ENCODE data around the gene DIP2A.

Gene DIP2A

DNA sequence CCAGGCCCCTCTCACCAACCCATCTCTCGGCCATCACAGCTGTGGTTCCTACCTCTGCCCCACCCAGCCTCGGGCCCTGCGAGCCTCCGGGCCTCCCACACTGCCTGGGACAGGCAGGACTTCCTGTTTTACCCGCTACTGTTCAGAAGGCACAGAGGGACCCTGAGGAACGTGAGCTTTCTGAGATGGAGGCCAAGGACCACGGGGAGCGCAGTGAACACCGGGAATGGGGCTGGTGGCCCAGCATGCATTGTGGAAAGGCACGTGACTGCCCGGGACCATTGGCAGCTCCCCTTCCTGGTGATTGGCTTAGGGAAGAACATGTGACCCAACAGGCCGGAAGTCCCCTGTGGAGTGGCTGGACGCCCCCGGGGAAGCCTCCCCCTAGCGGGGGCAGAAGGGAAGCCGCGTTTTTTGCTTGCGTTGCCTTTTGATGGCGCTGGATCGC lies 139.2 kb downstream of the DIP2A start:
- H3K36me3 ChIP-seq (ENCODE audit: control insufficient read depth in 5 of 5, insufficient read depth in 5 of 5, low read length in 5 of 5): peaks cover 0 to 2% (median 0%) of the 10 kb centered on the region in 5 donors
- H3K4me3 ChIP-seq (ENCODE audit: low read depth in 1 of 5, low read length in 5 of 5): no peak overlapping the region
- no peak overlapping the region for H3K9ac ChIP-seq (ENCODE audit: low read length in 5 of 5)
- H3K27me3 ChIP-seq (ENCODE audit: control insufficient read depth in 5 of 5, insufficient read depth in 4 of 5, low read length in 5 of 5): no peaks in the 10 kb centered on the region
- no peak overlapping the region for H3K27ac ChIP-seq (ENCODE audit: low read depth, low read length)
- H3K4me1 ChIP-seq (ENCODE audit: control insufficient read depth in 5 of 5, insufficient read depth in 5 of 5, low read length in 5 of 5): peaks cover 0 to 21% (median 12%) of the 10 kb centered on the region in 5 donors
- H3K9me3 ChIP-seq (ENCODE audit: control insufficient read depth in 5 of 5, low read length in 5 of 5): peaks cover 0 to 9% (median 4%) of the 10 kb centered on the region in 5 donors

DNA sequence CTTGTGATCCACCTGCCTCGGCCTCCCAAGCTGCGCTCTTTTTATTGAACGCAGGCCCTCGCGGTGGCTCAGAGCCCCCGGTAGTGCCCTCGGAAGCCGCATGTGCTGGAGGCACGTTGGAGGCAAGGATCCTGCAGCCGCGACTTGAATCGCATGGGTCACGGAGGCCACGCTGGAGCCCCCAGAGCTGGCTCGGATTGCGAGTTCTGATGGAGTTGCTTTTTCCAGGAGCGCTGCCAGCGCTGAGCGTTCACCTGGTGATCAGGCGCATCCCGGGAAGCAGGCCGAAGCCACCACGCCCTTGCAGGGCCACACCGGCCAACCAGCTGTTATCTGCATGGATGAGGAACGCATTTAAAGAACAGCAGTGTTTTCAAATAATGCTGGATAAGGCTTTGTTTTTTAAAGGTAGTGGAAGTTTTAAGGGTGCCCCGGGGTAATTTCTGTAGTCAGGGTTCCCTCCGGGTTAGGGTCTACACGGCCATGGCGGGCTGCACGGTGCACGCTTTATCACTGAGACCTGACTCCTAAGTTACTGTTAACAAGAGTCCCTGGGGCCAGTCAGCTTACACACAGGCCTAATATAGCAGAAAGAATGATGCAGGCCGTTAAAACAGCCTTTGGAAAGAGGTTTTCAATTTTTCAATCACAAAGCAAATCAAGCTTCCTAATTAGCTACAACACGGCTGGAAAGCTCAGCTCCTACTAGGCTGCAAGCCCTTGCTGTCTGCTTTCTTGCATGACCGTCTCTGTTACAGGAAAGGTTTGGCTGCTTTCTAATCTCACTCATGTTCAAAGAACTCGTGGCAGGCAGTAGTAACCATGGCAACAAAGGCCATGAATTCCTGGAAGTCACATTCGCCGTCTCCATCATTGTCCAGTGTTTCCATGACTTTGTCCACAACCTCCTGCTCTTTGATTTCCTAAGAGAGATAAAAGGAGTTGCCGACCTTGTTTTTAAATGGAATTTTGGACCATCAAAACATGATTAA lies 140.2 kb downstream of the DIP2A start:
- Histone ChIP-seq H3K4me1 (ENCODE audit: control insufficient read depth in 5 of 5, insufficient read depth in 5 of 5, low read length in 5 of 5) (peaks cover 0 to 21% (median 12%) of the 10 kb centered on the region in 5 donors), H3K27me3 (ENCODE audit: control insufficient read depth in 5 of 5, insufficient read depth in 4 of 5, low read length in 5 of 5) (no peaks in the 10 kb centered on the region), H3K9ac (ENCODE audit: low read length in 5 of 5) (no peak overlapping the region), H3K27ac (ENCODE audit: low read depth, low read length) (no peak overlapping the region), H3K4me3 (ENCODE audit: low read depth in 1 of 5, low read length in 5 of 5) (no peak overlapping the region), H3K9me3 (ENCODE audit: control insufficient read depth in 5 of 5, low read length in 5 of 5) (peaks cover 0 to 9% (median 4%) of the 10 kb centered on the region in 5 donors), H3K36me3 (ENCODE audit: control insufficient read depth in 5 of 5, insufficient read depth in 5 of 5, low read length in 5 of 5) (peaks cover 0 to 2% (median 0%) of the 10 kb centered on the region in 5 donors)

DNA sequence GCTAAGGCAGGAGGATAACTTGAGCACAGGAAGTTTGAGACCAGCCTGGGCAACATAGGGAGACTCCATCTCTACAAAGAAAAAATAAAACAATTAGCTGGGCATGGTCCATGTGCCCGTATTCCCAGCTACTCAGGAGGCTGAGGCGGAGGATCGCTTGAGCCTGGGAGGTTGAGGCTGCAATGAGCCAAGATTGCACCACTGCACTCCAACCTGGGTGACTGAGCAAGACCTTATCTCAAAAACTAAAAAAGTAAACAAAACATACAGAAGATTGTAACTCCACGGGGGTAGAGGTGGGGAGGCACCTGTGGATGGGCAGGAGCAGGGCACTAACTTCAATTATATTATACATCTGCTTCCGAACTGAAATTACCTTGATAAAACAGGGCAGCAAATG lies 141.6 kb downstream of the DIP2A start:
- H3K27ac ChIP-seq (ENCODE audit: low read depth, low read length): no peak overlapping the region
- no peaks in the 10 kb centered on the region for H3K9me3 ChIP-seq (ENCODE audit: control insufficient read depth in 5 of 5, low read length in 5 of 5)
- no peak overlapping the region for H3K9ac ChIP-seq (ENCODE audit: low read length in 5 of 5)
- H3K36me3 ChIP-seq (ENCODE audit: control insufficient read depth in 5 of 5, insufficient read depth in 5 of 5, low read length in 5 of 5): peaks cover 0 to 2% (median 0%) of the 10 kb centered on the region in 5 donors
- H3K4me3 ChIP-seq (ENCODE audit: low read depth in 1 of 5, low read length in 5 of 5): no peak overlapping the region
- H3K4me1 ChIP-seq (ENCODE audit: control insufficient read depth in 5 of 5, insufficient read depth in 5 of 5, low read length in 5 of 5): peaks cover 0 to 35% (median 22%) of the 10 kb centered on the region in 5 donors
- H3K27me3 ChIP-seq (ENCODE audit: control insufficient read depth in 5 of 5, insufficient read depth in 4 of 5, low read length in 5 of 5): no peaks in the 10 kb centered on the region

DNA sequence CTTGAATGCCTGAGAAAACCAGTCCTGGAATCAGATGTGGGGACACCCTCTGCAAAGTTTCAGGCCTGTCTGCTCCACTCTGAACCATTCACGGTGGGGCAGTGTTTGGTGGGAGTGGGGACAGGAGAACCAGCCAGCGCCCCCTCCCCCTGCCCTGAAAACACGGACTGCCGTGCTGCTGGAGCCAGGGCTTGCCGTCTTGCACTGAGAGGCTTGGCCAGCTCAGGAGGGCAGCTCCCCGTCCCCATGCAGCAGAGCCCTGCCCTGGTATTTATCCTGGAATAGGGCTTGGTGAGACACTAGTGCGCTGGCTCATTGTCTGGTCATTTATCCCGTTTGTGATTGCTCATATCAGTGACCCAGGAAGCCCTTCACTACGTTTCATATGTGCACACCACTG lies 142.3 kb downstream of the DIP2A start:
- Histone ChIP-seq H3K27ac (ENCODE audit: low read depth, low read length) (no peak overlapping the region), H3K9me3 (ENCODE audit: control insufficient read depth in 5 of 5, low read length in 5 of 5) (no peaks in the 10 kb centered on the region), H3K36me3 (ENCODE audit: control insufficient read depth in 5 of 5, insufficient read depth in 5 of 5, low read length in 5 of 5) (peaks cover 0 to 2% (median 0%) of the 10 kb centered on the region in 5 donors), H3K9ac (ENCODE audit: low read length in 5 of 5) (no peak overlapping the region), H3K4me1 (ENCODE audit: control insufficient read depth in 5 of 5, insufficient read depth in 5 of 5, low read length in 5 of 5) (peaks cover 0 to 42% (median 29%) of the 10 kb centered on the region in 5 donors), H3K4me3 (ENCODE audit: low read depth in 1 of 5, low read length in 5 of 5) (no peak overlapping the region), H3K27me3 (ENCODE audit: control insufficient read depth in 5 of 5, insufficient read depth in 4 of 5, low read length in 5 of 5) (no peaks in the 10 kb centered on the region)

DNA sequence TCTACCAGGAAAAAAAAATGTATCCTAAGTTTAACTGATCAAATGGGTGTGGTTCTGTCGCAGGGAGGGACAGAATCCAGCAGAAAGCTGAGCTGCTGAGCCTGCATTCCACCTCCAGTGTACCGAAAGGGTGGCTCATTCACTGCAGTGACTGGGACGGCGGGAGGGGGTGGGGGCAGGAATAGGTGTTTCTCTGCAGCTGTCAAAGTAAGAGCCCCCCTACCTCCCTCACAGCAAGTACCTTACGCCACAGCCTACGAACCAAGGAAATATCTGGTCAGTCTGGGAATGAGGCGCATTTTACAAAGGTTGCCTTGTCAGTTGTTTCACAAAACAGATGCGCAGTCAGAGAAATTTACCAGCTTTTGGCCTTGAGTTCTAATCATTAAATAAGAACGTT lies 144.5 kb downstream of the DIP2A start:
- Histone ChIP-seq H3K36me3 (ENCODE audit: control insufficient read depth in 5 of 5, insufficient read depth in 5 of 5, low read length in 5 of 5) (peaks cover 0 to 2% (median 0%) of the 10 kb centered on the region in 5 donors), H3K27me3 (ENCODE audit: control insufficient read depth in 5 of 5, insufficient read depth in 4 of 5, low read length in 5 of 5) (no peaks in the 10 kb centered on the region), H3K4me1 (ENCODE audit: control insufficient read depth in 5 of 5, insufficient read depth in 5 of 5, low read length in 5 of 5) (peaks cover 0 to 46% (median 35%) of the 10 kb centered on the region in 5 donors), H3K4me3 (ENCODE audit: low read depth in 1 of 5, low read length in 5 of 5) (no peak overlapping the region), H3K9ac (ENCODE audit: low read length in 5 of 5) (no peak overlapping the region), H3K27ac (ENCODE audit: low read depth, low read length) (no peak overlapping the region), H3K9me3 (ENCODE audit: control insufficient read depth in 5 of 5, low read length in 5 of 5) (no peaks in the 10 kb centered on the region)

DNA sequence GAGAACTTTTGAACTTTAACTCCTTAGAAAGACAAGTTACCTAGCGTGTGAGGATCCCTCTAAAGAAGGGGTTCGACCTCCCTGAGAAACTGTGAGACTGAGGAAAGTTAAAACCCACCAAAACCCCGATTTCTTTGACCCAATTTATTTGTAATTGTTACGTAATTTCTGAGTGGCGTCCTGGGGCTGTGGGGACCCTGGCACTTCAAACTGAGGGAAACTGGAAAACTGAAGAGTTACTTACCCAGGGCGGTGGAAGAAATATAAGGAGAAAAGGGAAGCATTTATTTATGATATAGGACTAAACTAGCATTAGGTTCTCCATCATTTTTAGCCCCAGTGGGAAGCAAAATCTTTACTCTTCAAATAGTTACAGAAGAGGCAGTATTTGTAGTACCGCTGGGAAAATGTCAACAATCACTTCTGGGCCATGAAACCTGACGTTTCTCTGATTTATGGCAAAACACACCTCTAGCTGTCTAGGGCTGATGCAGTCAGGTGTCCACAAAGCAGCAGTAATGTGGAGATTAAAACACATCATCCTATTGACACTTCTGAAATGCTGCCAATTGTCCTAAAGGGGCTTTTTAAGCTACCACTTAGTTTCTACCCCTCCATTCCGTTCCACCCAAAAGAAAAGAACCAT lies 145.8 kb downstream of the DIP2A start:
- Histone ChIP-seq H3K9ac (ENCODE audit: low read length in 5 of 5) (peak overlapping the region in 2 of 5 donors; percentile 10 to 65), H3K27me3 (ENCODE audit: control insufficient read depth in 5 of 5, insufficient read depth in 4 of 5, low read length in 5 of 5) (no peaks in the 10 kb centered on the region), H3K27ac (ENCODE audit: low read depth, low read length) (peak overlapping the region; percentile 28), H3K4me1 (ENCODE audit: control insufficient read depth in 5 of 5, insufficient read depth in 5 of 5, low read length in 5 of 5) (peaks cover 0 to 37% (median 26%) of the 10 kb centered on the region in 5 donors), H3K36me3 (ENCODE audit: control insufficient read depth in 5 of 5, insufficient read depth in 5 of 5, low read length in 5 of 5) (peaks cover 0 to 2% (median 0%) of the 10 kb centered on the region in 5 donors), H3K4me3 (ENCODE audit: low read depth in 1 of 5, low read length in 5 of 5) (peak overlapping the region; percentile 40 to 70 (median 60)), H3K9me3 (ENCODE audit: control insufficient read depth in 5 of 5, low read length in 5 of 5) (no peaks in the 10 kb centered on the region)

DNA sequence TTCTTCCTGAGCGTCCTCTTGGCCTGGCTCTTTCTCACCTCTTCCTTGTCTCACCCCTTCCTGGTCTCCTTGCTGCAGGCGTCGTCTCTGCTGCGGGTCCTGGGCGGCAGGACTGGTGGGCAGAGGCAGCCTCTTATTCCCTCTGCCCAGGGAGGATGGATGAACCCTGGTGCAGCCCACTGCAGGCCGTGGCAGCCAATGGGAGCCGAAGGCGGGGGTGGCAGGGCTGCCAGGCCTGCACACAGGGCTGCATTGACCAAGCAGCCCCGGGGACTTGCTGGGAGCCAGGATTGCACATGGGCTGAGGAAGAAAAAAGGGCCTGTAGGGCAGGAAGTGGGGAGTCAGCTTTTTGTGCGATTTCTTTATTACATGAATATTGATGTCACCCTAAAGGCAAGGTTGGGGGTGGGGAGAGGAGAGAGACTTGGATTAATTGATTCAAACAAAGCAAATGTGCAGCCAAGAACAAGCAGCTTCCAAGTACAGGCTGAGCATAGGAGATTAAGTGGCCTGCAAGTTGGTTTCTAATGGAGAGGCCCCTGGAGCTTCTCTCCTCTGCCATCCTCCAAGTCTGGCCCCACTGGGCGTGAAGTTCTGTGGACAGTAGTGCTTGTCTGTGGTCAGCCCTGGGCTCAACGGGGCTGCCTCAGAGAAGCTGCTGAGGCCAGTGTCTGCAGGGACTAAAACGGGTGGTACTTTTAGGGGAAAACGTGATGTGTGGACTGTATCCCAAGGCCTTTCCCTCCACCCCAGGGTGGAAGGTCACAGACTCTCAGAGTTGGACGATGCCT lies 146.5 kb downstream of the DIP2A start, which contains the start of gene S100B:
Gene S100B, minus strand, starts transcription at position 108 of the 792 bp plus-strand sequence. CDS start 2,667 bp downstream, outside the sequence.
- peaks cover 0 to 2% (median 0%) of the 10 kb centered on the region in 5 donors for H3K36me3 ChIP-seq (ENCODE audit: control insufficient read depth in 5 of 5, insufficient read depth in 5 of 5, low read length in 5 of 5)
- H3K9me3 ChIP-seq (ENCODE audit: control insufficient read depth in 5 of 5, low read length in 5 of 5): peaks cover 0 to 3% (median 0%) of the 10 kb centered on the region in 5 donors
- peak within 1 kb of the TSS; percentile 40 to 70 (median 60) for H3K4me3 ChIP-seq (ENCODE audit: low read depth in 1 of 5, low read length in 5 of 5)
- H3K4me1 ChIP-seq (ENCODE audit: control insufficient read depth in 5 of 5, insufficient read depth in 5 of 5, low read length in 5 of 5): peaks cover 0 to 33% (median 24%) of the 10 kb centered on the region in 5 donors
- H3K9ac ChIP-seq (ENCODE audit: low read length in 5 of 5): peak within 1 kb of the TSS in 2 of 5 donors; percentile 10 to 65
- peak within 1 kb of the TSS; percentile 47 for H3K27ac ChIP-seq (ENCODE audit: low read depth, low read length)
- H3K27me3 ChIP-seq (ENCODE audit: control insufficient read depth in 5 of 5, insufficient read depth in 4 of 5, low read length in 5 of 5): no peaks in the 10 kb centered on the region

DNA sequence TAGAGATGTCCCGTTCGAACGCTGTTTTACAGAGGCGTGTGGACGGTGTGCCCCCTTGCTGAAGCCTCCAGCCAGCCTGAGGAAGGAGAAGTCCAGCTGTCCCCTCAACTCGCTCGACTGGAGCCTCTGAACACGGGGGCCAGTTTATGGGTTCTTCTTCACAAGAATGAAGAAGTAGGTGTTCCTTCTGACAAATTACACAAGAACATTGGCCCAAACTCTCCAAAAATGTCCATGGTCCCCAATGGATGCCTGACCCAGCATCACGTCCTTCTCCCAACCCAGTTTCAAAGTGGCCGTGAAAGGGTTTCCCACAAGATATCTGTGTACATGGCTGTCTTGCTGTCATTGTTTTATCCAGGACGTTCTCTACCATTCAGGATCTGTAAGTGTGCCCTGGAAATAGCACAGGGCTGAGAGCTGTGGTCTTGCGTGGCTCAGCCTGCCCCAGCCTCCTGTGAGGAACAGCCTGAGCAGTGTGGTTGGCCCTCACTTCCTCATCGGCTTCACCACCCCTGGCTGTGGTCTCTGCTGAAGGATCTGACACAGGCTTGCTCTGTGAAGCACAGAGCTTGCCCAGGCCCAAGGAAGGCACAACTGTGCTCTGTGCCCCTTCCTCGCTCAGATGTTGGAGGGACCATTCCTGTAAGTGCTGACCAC lies 147.2 kb downstream of the DIP2A start:
- H3K27ac ChIP-seq (ENCODE audit: low read depth, low read length): peak overlapping the region; percentile 47
- no peak overlapping the region for H3K4me3 ChIP-seq (ENCODE audit: low read depth in 1 of 5, low read length in 5 of 5)
- peaks cover 0 to 33% (median 24%) of the 10 kb centered on the region in 5 donors for H3K4me1 ChIP-seq (ENCODE audit: control insufficient read depth in 5 of 5, insufficient read depth in 5 of 5, low read length in 5 of 5)
- H3K36me3 ChIP-seq (ENCODE audit: control insufficient read depth in 5 of 5, insufficient read depth in 5 of 5, low read length in 5 of 5): peaks cover 0 to 2% (median 0%) of the 10 kb centered on the region in 5 donors
- no peaks in the 10 kb centered on the region for H3K27me3 ChIP-seq (ENCODE audit: control insufficient read depth in 5 of 5, insufficient read depth in 4 of 5, low read length in 5 of 5)
- no peak overlapping the region for H3K9ac ChIP-seq (ENCODE audit: low read length in 5 of 5)
- H3K9me3 ChIP-seq (ENCODE audit: control insufficient read depth in 5 of 5, low read length in 5 of 5): peaks cover 5 to 10% (median 6%) of the 10 kb centered on the region in 5 donors

DNA sequence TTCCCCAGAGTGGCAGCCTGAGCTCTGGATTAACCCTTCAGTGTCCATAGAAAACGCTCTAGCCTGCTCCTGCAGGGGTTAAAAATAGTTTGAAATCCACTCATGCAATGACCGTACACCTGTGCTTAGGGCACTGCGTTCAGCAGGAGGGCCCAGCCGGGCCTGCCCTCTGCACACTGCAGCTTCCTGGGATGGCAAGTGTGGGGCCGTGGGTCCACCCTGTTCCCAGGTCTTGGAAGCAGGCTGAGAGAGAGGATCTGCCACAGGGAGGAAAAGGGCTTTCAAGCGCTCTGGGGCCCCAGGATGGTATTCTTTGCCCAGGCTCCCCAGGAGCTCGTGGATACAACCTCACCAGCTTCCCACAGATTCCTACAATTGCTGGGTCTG lies 147.7 kb downstream of the DIP2A start:
- Histone ChIP-seq H3K27ac (ENCODE audit: low read depth, low read length) (no peak overlapping the region), H3K27me3 (ENCODE audit: control insufficient read depth in 5 of 5, insufficient read depth in 4 of 5, low read length in 5 of 5) (no peaks in the 10 kb centered on the region), H3K4me3 (ENCODE audit: low read depth in 1 of 5, low read length in 5 of 5) (no peak overlapping the region), H3K9ac (ENCODE audit: low read length in 5 of 5) (no peak overlapping the region), H3K36me3 (ENCODE audit: control insufficient read depth in 5 of 5, insufficient read depth in 5 of 5, low read length in 5 of 5) (peaks cover 0 to 2% (median 0%) of the 10 kb centered on the region in 5 donors), H3K9me3 (ENCODE audit: control insufficient read depth in 5 of 5, low read length in 5 of 5) (peaks cover 5 to 11% (median 6%) of the 10 kb centered on the region in 5 donors), H3K4me1 (ENCODE audit: control insufficient read depth in 5 of 5, insufficient read depth in 5 of 5, low read length in 5 of 5) (peaks cover 0 to 33% (median 24%) of the 10 kb centered on the region in 5 donors)

Measured in subcutaneous abdominal adipose tissue (tissue), 5 donors.